Measurements from ENCODE around the gene ADAMTSL1. TPM values are rescaled to one million over a fixed set of nuclear protein-coding genes. Genes with fewer than 3 reads are reported as not detected.

The ADAMTSL1 gene
- total RNA-seq, 1 experiment from 2014 or later = 0.95 TPM

DNA sequence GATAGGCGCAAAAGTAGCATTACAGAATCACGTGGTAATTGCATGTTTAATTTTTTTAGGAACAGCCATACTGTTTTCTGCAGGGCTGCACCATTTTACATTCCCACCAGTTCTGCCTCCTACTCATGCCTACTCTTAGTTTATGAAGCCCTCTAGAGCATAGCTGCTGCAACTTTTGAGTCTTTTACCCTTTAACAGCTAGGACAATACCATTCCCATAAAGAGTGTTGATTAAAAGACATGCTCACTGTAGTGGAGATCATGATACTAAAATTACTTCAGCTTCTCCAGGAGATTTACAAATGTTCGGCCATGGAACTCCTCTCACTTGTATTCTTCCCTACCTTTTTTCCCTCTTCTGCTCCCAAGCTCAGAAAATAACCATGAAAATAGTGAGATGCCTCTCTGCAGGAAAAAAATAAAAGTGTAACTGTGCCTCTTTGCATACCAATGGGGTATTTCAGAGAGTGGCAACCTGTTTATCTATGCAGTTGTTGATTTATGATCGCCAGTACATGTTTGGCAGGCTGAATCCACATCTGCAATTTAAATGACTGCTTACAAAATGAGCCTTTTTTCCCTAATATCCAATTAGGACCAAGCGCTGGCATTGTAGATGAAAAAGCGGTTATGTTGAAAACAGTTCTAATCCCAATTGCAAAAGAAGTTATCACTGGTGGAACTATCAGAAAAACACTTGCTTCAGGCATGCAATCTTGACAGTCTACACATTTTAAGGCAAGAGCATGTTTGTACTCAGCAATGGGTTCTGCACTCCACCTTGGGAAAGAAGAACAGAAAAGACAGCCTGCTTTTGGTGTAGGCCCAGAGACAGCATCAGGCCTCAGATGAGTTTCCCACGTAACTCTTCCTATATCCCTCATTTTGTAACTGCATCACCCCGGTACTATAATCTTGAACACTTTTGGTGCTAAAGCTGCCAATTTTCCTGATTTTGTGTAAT is 131.1 kb downstream of the ADAMTSL1 start:
- Histone ChIP-seq H3K9me3 (replicated peaks) (no peaks in the 10 kb centered on the region), H3K4me3 (no peak overlapping the region), H3K36me3 (no peaks in the 10 kb centered on the region), H3K27me3 (replicated peaks) (no peaks in the 10 kb centered on the region), H3K4me1 (replicated peaks) (peaks cover 12% of the 10 kb centered on the region), H3K27ac (no peak overlapping the region)
- DNase-seq (ENCODE audit: low read depth in 1 of 2, low spot score in 2 of 2) = no peak

DNA sequence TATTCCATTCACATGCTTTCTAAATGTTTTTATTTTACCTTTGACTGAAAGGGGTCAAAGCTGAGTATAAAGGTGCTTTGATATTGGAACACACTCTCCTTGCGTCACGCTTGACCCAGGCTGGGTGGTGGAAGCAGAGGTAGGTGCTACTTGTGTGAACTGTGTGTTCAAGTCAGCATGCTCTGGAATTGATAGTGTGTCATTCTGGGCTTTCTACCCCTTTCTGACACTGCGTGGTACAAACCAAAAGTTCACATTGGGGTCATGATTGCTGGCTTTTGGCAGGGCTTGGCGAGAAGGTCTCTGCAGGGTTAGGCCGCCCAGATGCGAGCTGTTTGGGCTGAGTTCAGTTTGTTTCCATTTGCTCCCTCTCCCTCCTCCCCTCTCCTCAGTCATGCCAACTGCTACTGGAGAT is 131.8 kb downstream of the ADAMTSL1 start:
- Histone ChIP-seq H3K27me3 (replicated peaks) (no peaks in the 10 kb centered on the region), H3K9me3 (replicated peaks) (no peaks in the 10 kb centered on the region), H3K4me3 (no peak overlapping the region), H3K27ac (no peak overlapping the region), H3K4me1 (replicated peaks) (peaks cover 12% of the 10 kb centered on the region), H3K36me3 (no peaks in the 10 kb centered on the region)
- DNase-seq (ENCODE audit: low read depth in 1 of 2, low spot score in 2 of 2) = no peak

DNA sequence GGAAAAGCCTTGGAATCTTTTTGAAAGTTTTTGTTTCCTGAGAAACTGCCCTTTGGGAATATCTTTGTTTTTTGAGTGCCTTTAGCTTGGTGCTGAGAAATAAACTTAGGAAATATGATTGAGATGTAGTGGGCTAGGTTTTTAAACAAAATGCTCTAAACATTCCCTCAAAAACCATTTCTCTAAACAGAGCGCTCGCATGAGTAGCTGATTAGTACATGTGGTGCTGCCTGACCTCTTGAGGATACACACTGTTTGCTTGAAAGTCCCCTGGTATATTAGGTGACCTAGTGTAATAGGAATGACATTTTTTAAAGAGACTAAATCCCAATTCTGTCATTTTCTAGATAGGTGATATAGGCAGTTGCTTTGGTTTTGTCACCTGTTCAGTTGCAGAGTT is 132.3 kb downstream of the ADAMTSL1 start:
- Histone ChIP-seq H3K9me3 (replicated peaks) (no peaks in the 10 kb centered on the region), H3K36me3 (no peaks in the 10 kb centered on the region), H3K27ac (no peak overlapping the region), H3K27me3 (replicated peaks) (no peaks in the 10 kb centered on the region), H3K4me1 (replicated peaks) (peaks cover 12% of the 10 kb centered on the region), H3K4me3 (no peak overlapping the region)
- no peak for DNase-seq (ENCODE audit: low read depth in 1 of 2, low spot score in 2 of 2)

DNA sequence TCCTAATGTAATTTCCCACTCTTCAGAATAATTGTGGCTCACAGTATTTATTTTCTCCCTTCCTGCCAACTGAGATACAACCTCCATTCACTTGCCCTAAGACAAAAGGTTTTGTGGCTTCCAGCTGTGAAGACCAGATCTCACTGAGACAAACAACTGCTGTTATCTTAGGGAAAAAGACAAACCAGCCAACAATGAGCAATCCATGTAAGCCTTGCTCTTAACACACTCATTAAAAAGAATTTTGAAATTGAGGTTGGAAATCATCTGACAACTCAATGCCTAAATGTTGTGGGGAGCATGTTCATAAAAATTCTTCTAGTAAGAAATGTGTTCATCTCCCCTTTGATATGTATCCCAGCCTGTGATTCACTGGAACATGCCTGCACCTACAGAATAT is 132.9 kb downstream of the ADAMTSL1 start:
- Histone ChIP-seq H3K27ac (no peak overlapping the region), H3K4me3 (no peak overlapping the region), H3K4me1 (replicated peaks) (peaks cover 12% of the 10 kb centered on the region), H3K27me3 (replicated peaks) (no peaks in the 10 kb centered on the region), H3K36me3 (no peaks in the 10 kb centered on the region), H3K9me3 (replicated peaks) (no peaks in the 10 kb centered on the region)
- DNase-seq (ENCODE audit: low read depth in 1 of 2, low spot score in 2 of 2) = no peak

DNA sequence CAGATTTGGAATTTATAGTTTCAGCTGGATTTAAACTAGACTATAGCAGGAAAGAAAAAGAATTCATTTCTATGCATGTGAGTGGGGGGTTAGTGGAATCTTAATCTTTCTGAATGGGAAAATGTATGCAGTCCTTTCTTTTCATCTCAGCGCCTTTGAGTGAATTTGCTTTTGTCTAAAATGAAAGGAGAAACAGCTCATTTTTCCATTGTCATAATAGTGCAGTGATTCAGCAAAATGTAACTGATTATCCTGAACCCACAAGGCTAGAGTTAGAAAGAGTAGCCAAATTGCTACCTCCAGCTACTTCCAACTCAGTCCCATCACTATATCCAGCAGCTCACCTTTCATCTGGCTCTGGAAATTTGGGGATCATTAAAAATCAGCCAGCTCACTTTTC is 134.4 kb downstream of the ADAMTSL1 start:
- H3K9me3 ChIP-seq (replicated peaks) = no peaks in the 10 kb centered on the region
- no peak for DNase-seq (ENCODE audit: low read depth in 1 of 2, low spot score in 2 of 2)
- no peaks in the 10 kb centered on the region for H3K27me3 ChIP-seq (replicated peaks)
- peaks cover 12% of the 10 kb centered on the region for H3K4me1 ChIP-seq (replicated peaks)
- H3K27ac ChIP-seq = no peak overlapping the region
- no peak overlapping the region for H3K4me3 ChIP-seq
- no peaks in the 10 kb centered on the region for H3K36me3 ChIP-seq

DNA sequence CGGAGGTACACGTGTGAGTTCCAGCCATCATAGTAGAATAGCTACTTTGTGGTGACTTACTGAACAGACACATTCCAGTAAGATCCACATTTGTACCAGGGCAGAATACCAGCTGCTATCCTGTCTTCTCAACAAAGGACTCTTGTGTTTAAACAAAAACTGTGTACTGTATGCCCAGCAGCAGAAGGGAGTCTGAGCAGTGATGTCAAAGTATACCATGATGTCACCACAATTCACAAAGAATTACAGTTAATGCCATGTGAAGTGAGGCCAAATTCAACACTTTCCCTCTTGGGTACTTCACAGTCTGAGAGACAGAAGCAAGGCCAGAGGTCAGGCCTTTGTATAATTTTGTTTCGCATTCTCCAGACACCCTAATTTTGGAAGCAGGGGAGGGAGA is 137.0 kb downstream of the ADAMTSL1 start:
- no peak overlapping the region for H3K27ac ChIP-seq
- H3K36me3 ChIP-seq = no peaks in the 10 kb centered on the region
- H3K4me3 ChIP-seq = no peak overlapping the region
- H3K4me1 ChIP-seq (replicated peaks) = peaks cover 9% of the 10 kb centered on the region
- no peaks in the 10 kb centered on the region for H3K27me3 ChIP-seq (replicated peaks)
- no peak for DNase-seq (ENCODE audit: low read depth in 1 of 2, low spot score in 2 of 2)
- no peaks in the 10 kb centered on the region for H3K9me3 ChIP-seq (replicated peaks)

DNA sequence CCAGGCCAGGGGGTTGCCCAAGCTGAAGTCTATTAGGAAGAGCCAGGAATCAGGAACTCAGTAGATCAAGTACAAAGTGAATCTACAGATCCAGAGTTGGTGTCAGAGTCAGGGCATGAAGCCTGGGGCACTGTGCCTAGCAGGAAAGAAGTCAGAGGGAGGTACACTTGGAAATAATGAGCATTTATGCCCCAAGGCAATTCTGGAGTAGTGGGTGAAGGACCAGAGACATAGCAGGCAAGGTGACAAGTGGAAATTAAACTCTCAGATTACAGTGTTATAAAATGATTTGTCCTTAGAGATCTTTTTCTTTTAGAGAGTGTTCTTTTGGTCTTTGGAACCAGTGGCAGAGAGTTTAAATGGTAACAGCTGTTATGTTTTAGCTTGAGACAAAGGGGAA is 138.0 kb downstream of the ADAMTSL1 start:
- Histone ChIP-seq H3K4me1 (replicated peaks) (no peaks in the 10 kb centered on the region), H3K36me3 (no peaks in the 10 kb centered on the region), H3K27me3 (replicated peaks) (no peaks in the 10 kb centered on the region), H3K27ac (no peak overlapping the region), H3K9me3 (replicated peaks) (no peaks in the 10 kb centered on the region), H3K4me3 (no peak overlapping the region)
- DNase-seq (ENCODE audit: low read depth in 1 of 2, low spot score in 2 of 2) = no peak

DNA sequence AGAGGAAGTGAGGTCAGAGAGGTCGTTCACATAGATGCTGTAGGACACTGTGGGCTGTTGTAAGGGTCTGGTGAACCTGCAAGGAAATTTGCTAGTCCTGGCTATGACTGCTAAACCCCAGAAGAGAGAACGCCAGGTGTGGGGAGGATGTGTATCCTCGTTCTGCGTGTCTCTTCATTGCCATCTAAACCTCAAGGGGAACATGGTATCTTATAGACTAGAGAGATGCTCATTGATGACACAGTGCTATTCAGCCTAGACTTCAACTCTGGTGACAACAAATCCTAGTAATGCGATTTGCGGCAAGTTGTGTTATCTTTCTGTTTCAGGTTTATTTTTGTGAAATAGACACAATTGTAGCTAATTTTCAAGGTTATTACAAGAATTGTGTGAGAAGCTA is 140.2 kb downstream of the ADAMTSL1 start:
- no peaks in the 10 kb centered on the region for H3K4me1 ChIP-seq (replicated peaks)
- no peaks in the 10 kb centered on the region for H3K9me3 ChIP-seq (replicated peaks)
- H3K36me3 ChIP-seq = no peaks in the 10 kb centered on the region
- no peak for DNase-seq (ENCODE audit: low read depth in 1 of 2, low spot score in 2 of 2)
- no peak overlapping the region for H3K27ac ChIP-seq
- no peak overlapping the region for H3K4me3 ChIP-seq
- H3K27me3 ChIP-seq (replicated peaks) = no peaks in the 10 kb centered on the region

DNA sequence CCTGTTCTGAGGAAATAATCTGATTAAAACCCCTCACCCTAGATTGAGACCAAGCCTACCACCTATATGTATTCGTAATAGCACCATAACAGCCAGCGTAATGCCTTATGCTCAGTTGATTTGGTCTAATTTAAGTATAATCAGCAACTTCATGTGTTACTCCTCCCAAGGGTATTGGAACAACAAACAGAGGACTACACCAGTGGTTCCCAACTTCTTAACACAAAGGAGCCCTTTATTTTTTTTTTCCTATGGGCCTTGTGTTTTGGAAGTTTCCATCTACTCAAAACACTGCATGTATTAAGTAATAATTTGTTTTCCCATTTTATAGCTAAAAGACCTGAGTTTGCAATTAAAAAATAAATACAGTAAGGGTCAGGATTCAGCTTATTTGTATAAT is 140.7 kb downstream of the ADAMTSL1 start:
- no peak for DNase-seq (ENCODE audit: low read depth in 1 of 2, low spot score in 2 of 2)
- Histone ChIP-seq H3K9me3 (replicated peaks) (no peaks in the 10 kb centered on the region), H3K27ac (no peak overlapping the region), H3K4me1 (replicated peaks) (no peaks in the 10 kb centered on the region), H3K4me3 (no peak overlapping the region), H3K36me3 (no peaks in the 10 kb centered on the region), H3K27me3 (replicated peaks) (no peaks in the 10 kb centered on the region)

DNA sequence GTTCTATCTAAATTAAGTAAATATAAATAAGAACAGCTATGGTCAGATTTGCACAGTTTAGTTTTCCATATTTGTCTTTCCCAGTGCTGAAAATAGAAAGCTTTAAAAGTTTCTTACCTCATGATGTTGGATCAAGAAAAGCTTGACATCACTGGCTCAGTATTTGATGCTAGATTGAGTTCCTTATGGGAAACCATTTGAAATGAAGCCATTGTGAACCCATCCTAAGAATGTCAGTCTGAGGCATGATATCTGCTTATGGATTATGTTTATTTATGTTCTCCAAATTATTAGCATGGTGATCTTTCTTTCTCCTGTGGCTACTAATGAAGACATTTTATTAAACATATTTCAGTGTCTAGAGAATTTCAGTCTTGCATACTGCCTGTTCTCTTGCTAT is 143.0 kb downstream of the ADAMTSL1 start:
- H3K4me3 ChIP-seq = no peak overlapping the region
- no peaks in the 10 kb centered on the region for H3K4me1 ChIP-seq (replicated peaks)
- H3K27me3 ChIP-seq (replicated peaks) = no peaks in the 10 kb centered on the region
- H3K27ac ChIP-seq = no peak overlapping the region
- no peaks in the 10 kb centered on the region for H3K36me3 ChIP-seq
- H3K9me3 ChIP-seq (replicated peaks) = no peaks in the 10 kb centered on the region
- no peak for DNase-seq (ENCODE audit: low read depth in 1 of 2, low spot score in 2 of 2)

DNA sequence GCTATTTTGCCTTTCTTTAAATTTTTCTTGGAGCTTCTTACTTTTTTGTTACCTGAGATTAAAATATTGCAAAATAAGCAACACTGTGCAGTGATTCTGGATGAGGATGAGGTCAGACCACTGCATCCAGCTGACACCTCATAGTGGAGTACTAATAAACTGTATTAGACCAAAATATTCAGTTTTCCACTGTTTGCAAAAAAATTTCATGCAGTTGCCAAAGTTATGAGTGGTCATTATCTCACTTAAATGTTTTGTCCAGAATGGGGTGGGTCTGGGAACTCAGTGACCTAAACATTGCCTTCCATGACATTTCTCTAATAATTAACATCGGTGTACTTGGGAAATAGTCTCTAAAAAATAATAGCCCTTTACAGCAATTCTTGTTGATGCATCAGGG is 143.8 kb downstream of the ADAMTSL1 start:
- H3K4me3 ChIP-seq = no peak overlapping the region
- no peaks in the 10 kb centered on the region for H3K4me1 ChIP-seq (replicated peaks)
- no peaks in the 10 kb centered on the region for H3K36me3 ChIP-seq
- no peaks in the 10 kb centered on the region for H3K9me3 ChIP-seq (replicated peaks)
- DNase-seq (ENCODE audit: low read depth in 1 of 2, low spot score in 2 of 2) = no peak
- H3K27ac ChIP-seq = no peak overlapping the region
- H3K27me3 ChIP-seq (replicated peaks) = no peaks in the 10 kb centered on the region

DNA sequence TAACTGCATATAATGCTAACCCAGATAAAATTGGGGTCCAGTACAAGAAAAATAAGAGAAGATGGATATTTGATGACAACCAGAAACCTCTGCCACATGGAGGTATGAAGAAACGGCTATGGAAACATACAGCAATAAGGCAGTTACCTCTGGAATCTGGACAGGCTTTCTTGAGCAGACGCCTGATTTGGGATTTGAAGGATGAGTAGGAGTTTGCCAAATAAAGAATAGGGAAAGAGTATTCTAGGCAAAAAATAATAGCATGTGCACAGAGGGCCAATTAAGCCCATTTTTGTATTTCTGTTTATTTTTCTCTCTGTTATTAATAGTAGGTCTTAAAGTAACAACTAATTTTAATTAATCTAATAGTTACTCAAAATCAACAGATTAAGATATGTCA is 144.9 kb downstream of the ADAMTSL1 start:
- no peak overlapping the region for H3K27ac ChIP-seq
- H3K27me3 ChIP-seq (replicated peaks) = no peaks in the 10 kb centered on the region
- no peaks in the 10 kb centered on the region for H3K9me3 ChIP-seq (replicated peaks)
- H3K36me3 ChIP-seq = no peaks in the 10 kb centered on the region
- H3K4me3 ChIP-seq = no peak overlapping the region
- DNase-seq (ENCODE audit: low read depth in 1 of 2, low spot score in 2 of 2) = no peak
- no peaks in the 10 kb centered on the region for H3K4me1 ChIP-seq (replicated peaks)

DNA sequence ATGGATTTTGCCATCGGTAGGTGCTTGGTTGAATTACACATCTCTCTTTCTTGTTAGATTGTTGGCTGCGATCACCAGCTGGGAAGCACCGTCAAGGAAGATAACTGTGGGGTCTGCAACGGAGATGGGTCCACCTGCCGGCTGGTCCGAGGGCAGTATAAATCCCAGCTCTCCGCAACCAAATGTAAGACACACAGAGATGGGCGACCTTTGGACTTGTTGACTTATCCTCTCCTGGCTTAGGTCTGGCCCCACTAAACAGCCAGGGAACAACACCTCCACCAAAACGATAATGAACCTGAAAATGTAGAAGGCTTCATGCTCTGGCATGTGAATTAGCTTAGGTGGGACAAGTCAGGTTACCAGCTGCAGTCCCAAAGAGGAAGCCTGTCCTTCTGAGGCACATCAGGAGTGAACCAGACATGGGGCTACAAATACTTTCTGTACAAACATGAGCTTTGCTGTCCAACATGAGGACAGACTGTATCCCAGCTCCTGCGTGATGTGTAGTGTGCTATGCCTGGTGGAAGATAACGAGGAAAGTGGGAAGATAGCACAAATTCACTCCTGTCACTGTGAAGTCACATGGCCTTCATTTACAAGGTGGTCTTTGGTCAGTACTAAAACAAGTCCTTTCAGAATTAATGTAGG is 148.4 kb downstream of the ADAMTSL1 start:
- no peak overlapping the region for H3K27ac ChIP-seq
- no peak overlapping the region for H3K4me3 ChIP-seq
- no peak for DNase-seq (ENCODE audit: low read depth in 1 of 2, low spot score in 2 of 2)
- no peaks in the 10 kb centered on the region for H3K4me1 ChIP-seq (replicated peaks)
- H3K27me3 ChIP-seq (replicated peaks) = no peaks in the 10 kb centered on the region
- no peaks in the 10 kb centered on the region for H3K36me3 ChIP-seq
- no peaks in the 10 kb centered on the region for H3K9me3 ChIP-seq (replicated peaks)

DNA sequence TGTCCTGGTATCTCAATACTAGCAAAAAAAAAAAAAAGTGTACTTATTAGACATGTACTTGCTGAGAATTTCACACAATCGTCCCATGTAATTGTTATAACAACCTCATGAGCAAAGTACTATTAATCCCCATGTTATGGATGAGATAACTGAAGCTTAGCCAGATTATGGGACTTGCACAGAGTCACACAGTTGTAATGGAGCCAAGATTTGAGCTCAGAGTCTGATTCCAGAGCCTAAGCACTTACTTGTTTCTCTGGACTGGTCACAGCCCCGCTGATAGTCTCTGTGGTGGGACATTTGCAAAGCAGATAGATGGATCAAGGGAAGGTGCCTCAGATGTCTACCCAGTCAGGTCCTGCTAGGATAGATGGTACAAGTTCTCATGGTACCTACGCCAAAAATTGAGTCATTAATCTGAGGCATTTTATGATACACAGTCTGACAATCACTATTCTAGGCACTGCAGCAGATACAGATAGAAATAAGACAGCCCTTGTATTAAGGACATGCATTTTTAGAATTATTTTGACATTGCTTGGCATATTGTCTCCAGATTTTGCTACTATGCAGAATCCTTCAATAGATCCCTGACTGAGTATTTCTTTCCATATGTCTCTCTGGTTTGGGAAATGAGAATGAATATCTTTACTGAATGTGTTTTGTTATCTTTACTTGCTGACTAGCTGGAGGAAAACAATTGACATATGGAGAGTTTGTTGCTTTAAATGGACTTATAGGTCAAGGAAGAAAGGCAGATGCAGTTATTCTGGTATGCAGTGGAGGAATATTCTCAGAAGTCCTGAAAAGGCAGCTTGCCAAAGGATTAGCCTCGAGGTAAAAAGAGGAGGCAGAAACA is 149.5 kb downstream of the ADAMTSL1 start:
- Histone ChIP-seq H3K9me3 (replicated peaks) (no peaks in the 10 kb centered on the region), H3K4me3 (no peak overlapping the region), H3K4me1 (replicated peaks) (no peaks in the 10 kb centered on the region), H3K27me3 (replicated peaks) (no peaks in the 10 kb centered on the region), H3K27ac (no peak overlapping the region), H3K36me3 (no peaks in the 10 kb centered on the region)
- no peak for DNase-seq (ENCODE audit: low read depth in 1 of 2, low spot score in 2 of 2)

Data from SJSA1 (cell line).